ENCODE data around the gene UQCC3. TPM values are rescaled to one million over a fixed set of nuclear protein-coding genes. Genes with fewer than 3 reads are reported as not detected.
A peak's percentile ranks its signal among the peaks of the same experiment; 100 is the strongest.

UQCC3 gene
- total RNA-seq, 1 donor from 2014 or later: 7.3 TPM

DNA sequence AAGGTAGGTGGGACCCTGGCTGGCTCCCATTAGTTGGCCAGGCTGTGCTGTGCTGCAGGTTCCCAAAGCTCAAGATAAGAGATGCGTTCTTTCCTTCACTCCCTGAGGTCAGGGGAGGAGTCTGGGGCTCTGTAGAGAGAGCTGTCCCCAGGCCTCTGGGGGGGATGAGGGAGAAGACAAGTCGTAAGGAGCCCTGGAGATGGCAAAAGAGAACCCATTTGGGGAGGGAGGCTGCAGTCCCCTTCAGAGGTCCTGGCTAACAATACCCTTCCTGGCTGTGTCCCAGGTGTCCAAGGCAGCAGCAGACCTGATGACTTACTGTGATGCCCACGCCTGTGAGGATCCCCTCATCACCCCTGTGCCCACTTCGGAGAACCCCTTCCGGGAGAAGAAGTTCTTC, 36.9 kb downstream of the UQCC3 start:
- Mint-ChIP-seq H3K4me1 (peaks cover 46% of the 10 kb centered on the region), H3K4me3 (peak overlapping the region; percentile 86), H3K36me3 (peaks cover 11% of the 10 kb centered on the region), H3K27ac (peak overlapping the region; percentile 98), H3K9me3 (no peaks in the 10 kb centered on the region), H3K27me3 (ENCODE audit: low read depth) (no peaks in the 10 kb centered on the region)
- TF ChIP-seq, protein P1, sequence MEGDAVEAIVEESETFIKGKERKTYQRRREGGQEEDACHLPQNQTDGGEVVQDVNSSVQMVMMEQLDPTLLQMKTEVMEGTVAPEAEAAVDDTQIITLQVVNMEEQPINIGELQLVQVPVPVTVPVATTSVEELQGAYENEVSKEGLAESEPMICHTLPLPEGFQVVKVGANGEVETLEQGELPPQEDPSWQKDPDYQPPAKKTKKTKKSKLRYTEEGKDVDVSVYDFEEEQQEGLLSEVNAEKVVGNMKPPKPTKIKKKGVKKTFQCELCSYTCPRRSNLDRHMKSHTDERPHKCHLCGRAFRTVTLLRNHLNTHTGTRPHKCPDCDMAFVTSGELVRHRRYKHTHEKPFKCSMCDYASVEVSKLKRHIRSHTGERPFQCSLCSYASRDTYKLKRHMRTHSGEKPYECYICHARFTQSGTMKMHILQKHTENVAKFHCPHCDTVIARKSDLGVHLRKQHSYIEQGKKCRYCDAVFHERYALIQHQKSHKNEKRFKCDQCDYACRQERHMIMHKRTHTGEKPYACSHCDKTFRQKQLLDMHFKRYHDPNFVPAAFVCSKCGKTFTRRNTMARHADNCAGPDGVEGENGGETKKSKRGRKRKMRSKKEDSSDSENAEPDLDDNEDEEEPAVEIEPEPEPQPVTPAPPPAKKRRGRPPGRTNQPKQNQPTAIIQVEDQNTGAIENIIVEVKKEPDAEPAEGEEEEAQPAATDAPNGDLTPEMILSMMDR (IDR thresholded peaks at IDR 0.05; ENCODE audit: unreplicated experiment): no peak
- DNase-seq (ENCODE audit: low spot score in 2 of 2, unreplicated experiment in 2 of 2): no peak

DNA sequence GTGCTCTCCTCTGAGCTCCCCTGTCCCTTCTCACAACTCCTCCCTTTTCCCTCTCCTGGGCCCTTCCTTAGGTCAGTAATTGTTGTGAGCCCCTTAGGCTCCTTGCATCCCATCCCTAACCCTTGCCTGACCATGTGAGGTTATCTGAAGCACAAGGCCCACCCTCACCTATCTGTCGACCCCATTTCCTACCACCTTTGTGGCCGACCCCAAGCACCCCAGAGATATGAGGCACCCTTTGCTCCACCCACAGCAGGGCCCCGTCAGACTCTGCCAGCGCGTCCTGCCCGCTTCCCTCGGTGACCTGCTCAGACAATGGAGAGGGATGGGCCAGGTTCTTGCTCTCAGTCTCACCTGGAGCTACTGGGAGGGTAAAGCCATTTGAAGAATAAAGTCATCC, 37.3 kb downstream of the UQCC3 start:
- peak in 1 of 2 experiments; percentile 41 for DNase-seq (ENCODE audit: low spot score in 2 of 2, unreplicated experiment in 2 of 2)
- Mint-ChIP-seq H3K36me3 (peaks cover 14% of the 10 kb centered on the region), H3K4me3 (peak overlapping the region; percentile 86), H3K9me3 (no peaks in the 10 kb centered on the region), H3K27me3 (ENCODE audit: low read depth) (no peaks in the 10 kb centered on the region), H3K4me1 (peaks cover 46% of the 10 kb centered on the region), H3K27ac (peak overlapping the region; percentile 98)
- TF ChIP-seq, protein P1 (IDR thresholded peaks at IDR 0.05; ENCODE audit: unreplicated experiment): no peak

DNA sequence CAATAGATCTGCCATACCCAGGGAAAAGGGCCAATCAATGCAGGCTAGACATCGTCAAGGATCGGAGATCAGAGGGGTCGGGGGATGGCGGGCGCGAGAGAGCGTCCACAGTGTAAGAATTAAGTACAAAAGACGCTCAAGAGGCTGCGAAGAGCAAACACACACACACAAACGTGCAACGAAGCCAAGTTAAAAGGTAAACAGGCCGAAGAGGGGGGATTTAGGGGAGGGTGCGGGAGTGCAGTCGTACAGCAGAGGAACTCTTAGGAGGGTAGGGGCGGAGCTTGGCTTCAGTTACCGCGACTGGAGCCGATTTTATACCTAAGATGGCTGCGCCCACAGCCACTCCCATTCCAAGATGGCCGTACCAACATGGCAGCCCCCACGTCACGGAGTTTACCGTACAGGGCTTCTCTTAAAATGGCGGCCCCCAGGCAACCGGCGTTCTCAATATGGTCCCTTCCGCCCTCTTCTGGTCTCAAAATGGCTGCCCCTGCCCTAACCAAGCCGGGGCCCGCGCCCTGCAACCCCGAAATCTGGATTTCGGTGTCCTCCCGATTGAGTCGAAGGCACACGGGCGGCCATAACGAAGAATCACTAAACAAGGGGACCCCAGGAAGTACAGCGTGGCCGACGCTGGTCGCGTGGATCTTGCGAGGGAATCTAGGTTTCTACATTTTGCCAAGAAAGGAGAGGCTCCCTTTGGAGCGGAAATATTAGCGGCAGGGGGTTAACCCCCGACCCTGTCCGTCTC, 38.0 kb downstream of the UQCC3 start:
- H3K36me3 Mint-ChIP-seq: peaks cover 17% of the 10 kb centered on the region
- TF ChIP-seq, protein P1 (IDR thresholded peaks at IDR 0.05; ENCODE audit: unreplicated experiment): no peak
- H3K27me3 Mint-ChIP-seq (ENCODE audit: low read depth): no peaks in the 10 kb centered on the region
- H3K27ac Mint-ChIP-seq: peak overlapping the region; percentile 98
- peak; percentile 87 to 92 for DNase-seq (ENCODE audit: low spot score in 2 of 2, unreplicated experiment in 2 of 2)
- H3K4me1 Mint-ChIP-seq: peaks cover 46% of the 10 kb centered on the region
- peak overlapping the region; percentile 86 for H3K4me3 Mint-ChIP-seq
- H3K9me3 Mint-ChIP-seq: no peaks in the 10 kb centered on the region

DNA sequence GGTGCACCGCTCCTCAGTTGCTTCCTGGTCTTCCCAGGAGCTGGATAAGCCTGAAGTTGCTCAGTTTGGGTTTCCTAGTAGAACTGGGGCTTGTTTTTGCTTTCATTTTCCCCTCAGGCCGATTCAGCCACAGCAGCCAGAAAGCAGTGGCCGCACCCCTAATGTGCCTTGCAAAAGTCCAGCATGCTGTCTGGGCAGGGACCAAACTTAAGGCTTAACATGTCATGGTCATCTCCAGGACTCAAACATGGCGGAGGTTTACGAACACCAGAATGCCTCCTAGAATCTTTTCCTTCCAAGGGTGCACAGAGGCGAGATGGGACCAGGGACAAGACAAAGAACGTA, 38.5 kb downstream of the UQCC3 start:
- TF ChIP-seq, protein P1 (IDR thresholded peaks at IDR 0.05; ENCODE audit: unreplicated experiment): no peak
- Mint-ChIP-seq H3K9me3 (no peaks in the 10 kb centered on the region), H3K4me1 (peaks cover 46% of the 10 kb centered on the region), H3K27ac (peak overlapping the region; percentile 98), H3K4me3 (peak overlapping the region; percentile 86), H3K36me3 (peaks cover 17% of the 10 kb centered on the region), H3K27me3 (ENCODE audit: low read depth) (no peaks in the 10 kb centered on the region)
- DNase-seq (ENCODE audit: low spot score in 2 of 2, unreplicated experiment in 2 of 2): no peak

DNA sequence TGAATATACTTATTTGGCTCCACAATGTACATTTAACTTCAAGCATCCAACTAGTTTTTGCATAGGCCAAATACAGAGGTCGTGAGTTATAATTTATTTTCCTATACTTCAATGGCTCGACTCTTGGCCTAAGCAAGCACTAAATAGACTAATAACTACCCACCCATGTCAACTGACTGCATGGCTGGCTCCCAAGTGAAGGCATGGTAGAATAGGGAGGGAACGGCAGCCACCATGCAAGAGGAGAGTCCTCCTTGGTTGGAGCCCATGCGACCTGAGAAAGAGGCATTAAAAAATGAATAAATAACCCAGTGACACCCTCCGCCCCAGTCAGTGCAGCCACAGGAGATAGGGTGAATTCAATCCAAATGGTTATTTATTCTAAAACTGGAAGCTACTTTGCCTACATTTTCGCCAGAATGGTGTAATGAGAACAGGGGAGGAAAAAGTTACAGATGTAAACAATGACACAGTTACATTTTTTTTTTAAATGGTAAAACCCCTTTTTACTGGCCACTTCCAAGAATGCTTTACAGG, 40.9 kb downstream of the UQCC3 start:
- Mint-ChIP-seq H3K9me3 (no peaks in the 10 kb centered on the region), H3K36me3 (peaks cover 30% of the 10 kb centered on the region), H3K27me3 (ENCODE audit: low read depth) (no peaks in the 10 kb centered on the region), H3K27ac (peak overlapping the region; percentile 9), H3K4me1 (peaks cover 26% of the 10 kb centered on the region), H3K4me3 (no peak overlapping the region)
- no peak for DNase-seq (ENCODE audit: low spot score in 2 of 2, unreplicated experiment in 2 of 2)
- TF ChIP-seq, protein P1 (IDR thresholded peaks at IDR 0.05; ENCODE audit: unreplicated experiment): no peak

Measured in mesothelial cell of epicardium (in vitro differentiated cells).